NAMALWA (cell line): Measurements from ENCODE around the gene NUDT13.

Source experiments
- DNase-seq: peaks from one replicate; pipeline ENCODE4 v3.0.0-alpha.2; 2015; ENCODE audit warnings: low spot score

Gene NUDT13

DNA sequence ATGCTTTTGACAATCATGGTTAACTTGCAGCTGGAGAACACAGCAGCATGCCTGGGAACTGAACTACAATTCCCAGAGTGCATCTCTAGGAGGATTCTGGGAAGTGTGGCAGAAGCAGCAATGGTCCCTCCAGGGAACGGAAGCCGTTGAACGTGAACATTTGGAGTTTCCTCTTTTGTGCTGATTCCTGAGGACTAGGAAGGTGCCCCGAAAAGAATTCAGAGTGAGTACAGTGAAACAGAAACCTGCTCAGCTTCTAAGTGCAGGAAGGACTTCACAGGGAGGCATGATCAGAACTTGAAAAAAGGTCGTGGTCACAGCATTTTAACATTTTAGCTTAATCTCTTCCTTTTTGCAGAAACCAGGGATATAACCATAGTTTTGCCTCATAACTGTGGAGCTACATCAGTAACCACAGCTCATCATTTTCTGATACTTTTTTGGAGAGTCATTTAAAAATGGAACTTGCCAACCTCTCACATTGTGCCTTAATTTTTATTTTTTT lies at the start of gene NUDT13:
Gene NUDT13, plus strand, starts transcription at position 111 of the 505 bp plus-strand sequence. CDS start 3,911 bp downstream, outside the sequence.
- DNase-seq: no peak

DNA sequence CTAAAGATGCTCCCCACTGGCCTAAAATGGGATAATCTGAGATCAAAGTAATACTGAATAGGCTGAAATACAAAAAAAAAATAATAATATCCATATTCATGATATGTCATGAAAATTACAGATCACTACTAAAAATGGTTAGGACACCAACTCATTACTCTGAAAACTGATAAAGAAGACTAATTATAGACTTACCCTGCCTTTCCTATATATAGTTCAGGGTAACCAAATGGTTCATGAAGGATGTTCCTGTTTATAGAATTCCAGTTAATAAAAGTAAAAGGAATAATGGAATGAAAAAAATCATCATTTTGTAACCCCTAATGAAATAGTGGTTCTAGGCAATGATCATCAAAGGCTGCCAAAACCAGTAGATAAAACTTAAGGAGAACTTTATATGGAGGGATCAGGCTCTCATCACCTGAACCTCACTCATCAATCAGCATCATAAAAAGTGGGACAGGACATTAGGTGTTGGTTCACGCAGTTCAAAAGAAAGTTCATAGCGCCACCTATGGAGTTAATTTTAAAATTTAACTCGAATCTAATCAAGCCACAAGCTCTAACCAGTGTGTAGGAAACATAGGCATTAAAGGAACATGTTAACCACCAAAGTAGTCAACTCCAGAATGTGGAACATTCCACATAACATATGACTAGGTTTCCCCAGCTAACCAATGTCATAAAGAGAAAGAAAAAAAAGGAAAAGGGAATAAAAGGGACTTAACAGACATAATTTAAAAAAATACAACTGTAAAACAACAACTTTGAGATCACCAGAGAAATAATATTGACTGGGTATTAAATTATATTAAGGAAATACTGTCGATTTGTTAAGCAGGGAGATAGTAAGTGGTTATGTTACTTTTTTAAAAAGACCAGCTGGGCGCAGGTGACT lies 49.3 kb upstream of the NUDT13 start:
- peak; percentile 52 for DNase-seq

DNA sequence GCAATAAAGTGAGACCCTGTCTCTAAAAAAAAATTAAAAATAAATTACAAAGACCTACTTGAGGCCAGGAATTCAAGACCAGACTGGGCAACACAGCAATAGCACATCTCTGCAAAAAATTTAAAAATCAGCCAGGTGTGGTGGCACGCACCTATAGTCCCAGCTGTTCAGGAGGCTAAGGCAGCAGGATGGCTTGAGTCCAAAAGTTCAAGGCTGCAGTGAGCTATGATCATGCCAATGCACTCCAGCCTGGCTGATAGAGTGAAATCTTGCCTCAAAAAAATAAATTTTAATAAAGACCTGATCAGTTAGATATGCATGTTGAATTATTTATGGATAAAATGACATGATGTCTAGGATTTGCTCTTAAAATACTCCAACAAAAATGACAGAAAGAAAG lies 48.5 kb upstream of the NUDT13 start:
- no peak for DNase-seq

DNA sequence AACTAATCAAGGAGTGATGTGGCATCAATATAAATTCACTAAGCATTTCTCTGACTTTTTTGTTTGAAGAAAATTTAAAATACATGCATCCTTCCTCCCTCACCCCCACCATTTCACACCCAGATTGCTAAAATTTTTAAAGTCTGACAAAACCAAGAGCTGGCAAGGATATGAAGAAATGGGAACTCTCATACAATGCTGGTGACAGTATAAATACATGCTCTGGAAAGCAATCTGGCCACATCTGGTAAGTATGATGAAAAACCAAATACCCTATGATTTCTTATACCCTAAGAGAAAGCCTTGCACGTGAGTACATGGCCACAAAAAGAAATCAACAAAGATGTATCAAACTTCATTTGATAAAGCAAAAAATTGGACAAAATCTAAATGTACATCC lies 44.8 kb upstream of the NUDT13 start:
- no peak for DNase-seq

DNA sequence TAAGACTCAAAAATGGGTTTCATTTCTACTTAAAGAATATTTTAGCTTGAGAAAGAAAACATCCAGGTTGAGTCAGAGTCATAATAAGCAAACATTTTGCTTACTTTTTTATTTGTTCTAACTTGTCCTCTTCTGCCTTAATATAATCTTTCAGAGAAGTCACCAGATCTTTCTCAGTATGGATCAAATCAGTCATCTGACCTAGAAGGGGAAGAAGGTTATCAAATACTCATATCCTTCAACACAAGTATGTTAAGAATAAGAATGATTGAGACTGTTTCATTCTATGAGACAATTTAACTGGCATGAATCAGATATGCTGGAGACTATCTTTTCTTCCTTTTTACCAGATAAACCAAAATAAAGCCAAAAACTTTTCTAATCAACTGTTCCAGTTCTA lies 36.6 kb upstream of the NUDT13 start:
- DNase-seq: no peak

DNA sequence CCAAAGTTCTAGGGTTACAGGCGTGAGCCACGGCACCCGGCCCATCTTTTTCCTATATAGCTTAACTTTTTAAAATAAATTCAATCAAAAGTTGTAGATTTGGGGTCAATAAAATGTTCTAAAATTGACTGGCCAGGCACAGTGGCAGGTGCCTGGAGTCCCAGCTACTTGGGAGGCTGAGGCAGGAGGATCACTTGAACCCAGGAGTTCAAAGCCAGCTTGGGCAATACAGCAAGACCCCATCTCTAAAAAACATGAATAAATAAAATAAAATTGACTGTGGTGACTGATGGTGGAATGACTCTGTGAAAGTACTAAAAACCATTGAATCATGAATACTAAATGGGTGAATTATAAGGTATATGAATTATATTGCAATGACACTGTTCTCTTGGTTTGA lies 34.4 kb upstream of the NUDT13 start:
- no peak for DNase-seq

DNA sequence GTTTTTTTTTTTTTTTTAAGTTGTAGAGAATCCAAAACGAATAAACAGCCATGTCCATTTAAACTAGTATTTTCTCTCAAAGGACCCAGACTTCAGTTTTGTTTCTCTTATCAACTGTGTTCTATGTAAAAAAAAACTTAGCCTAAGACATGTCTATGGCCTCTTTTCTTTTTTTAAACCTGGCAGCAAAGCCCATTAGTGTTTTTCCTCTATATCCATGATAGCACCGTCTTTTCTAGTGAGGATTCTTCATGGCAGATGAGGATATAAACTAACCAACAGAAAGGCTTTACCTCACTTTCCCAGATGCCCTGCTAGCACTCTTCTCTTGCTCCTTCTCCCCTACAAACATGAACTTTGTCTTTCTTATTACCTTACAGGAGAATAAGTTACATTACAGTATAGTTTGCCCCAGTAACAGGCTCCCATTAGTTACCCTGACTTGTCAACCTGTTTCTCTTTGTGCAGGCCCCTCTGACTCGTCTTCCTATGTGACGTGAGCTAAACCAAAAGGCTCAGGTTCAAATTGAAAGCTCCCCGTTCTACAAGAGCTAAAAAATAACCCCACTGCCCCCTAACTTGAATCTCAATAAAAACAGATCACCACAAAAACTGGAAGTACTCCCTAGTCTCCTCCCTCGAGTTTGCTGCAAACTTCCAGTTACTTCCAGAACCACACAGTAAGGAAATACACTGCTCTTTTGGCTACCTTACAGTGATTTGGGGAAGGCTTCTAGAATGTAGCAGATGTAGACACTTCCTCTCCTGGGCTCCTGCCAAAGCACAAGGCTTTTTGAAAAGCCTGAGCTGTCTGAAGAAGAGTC lies 33.7 kb upstream of the NUDT13 start:
- no peak for DNase-seq

DNA sequence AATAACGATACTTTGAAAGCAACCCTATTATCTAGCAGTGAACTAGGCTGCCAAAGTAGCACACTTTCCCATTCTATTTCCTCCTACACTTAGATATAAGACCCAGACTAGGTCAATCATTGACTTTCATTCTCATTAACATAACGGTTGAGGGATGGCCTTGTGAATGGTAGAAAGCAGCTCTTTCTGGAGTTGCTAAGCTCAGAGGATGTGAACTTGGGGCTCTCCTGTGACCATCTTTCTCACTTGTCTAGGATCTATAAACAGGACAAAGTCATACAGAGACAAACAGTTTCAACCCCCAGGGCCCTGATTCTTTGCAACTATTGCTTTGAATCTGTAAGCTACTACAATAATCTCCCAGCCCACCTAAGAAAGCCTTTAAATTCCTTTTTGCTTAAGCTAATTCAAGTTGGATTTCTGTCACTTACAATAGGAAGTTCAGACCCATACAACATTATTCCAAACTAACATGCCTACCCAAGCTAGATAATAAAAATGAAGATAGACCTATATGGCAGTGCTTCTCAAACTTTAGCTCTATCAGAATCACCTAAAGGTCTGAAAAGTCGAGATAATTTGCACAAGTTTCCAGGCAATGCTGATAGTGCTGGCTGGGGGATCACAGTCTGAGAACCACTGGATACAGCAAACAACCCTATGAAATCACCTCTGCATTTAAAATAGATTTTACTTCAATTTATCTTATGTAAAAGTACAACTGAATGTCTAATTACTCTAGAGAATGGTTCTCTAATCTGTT lies 30.3 kb upstream of the NUDT13 start:
- no peak for DNase-seq

DNA sequence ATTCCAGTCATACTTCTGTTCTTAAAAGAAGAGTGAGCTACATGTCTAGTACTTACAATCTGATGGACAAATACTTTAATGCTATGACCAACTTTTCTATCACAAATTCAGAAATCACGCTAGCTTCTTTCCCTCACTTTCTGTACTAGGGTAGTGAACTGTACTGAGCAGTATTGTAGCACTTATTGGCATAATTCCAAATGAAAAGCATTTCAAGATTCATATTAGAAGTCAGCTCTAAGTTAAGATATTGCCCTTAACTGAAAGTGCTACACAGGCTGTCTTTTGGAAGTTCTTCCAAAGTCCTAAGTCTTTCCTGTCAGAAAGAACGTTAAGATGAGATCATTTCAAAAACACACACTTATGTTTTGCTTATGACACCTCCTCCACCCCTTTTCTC lies 27.0 kb upstream of the NUDT13 start:
- DNase-seq: no peak

DNA sequence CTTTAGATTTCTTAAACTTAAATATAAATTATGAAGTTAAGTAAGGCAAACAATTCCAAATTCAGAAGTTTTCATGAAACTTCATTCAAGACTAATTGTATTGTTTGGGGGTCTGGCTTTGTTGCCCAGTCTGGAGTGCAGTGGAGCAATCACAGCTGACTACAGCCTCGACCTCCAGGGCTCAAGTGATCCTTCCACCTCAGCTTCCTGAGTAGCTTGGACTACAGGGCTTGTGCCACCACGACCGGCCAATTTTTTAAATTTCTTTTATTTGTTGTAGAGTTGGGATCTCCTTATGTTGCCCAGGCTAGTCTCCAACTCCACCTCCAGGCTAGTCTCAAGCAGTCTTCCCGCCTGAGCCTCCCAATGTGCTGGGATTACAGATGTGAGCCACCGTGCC lies 26.0 kb upstream of the NUDT13 start:
- DNase-seq: no peak

DNA sequence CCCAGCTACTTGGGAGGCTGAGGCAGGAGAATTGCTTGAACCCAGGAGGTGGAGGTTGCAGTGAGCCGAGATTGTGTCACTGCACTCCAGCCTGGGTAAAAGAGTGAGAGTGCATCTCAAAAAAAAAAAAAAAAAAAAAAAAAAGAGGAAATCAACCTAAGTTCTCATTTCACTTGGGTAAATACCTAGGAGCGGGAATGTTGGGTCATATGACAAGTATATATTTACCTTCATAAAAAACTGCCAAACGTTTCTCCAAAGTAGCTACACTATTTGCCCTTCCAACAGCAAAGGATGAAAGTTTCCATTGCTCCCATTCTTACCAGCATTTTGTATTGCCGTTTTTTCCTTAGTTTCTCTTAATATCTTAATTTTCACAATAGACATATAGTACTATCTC lies 23.4 kb upstream of the NUDT13 start:
- no peak for DNase-seq

DNA sequence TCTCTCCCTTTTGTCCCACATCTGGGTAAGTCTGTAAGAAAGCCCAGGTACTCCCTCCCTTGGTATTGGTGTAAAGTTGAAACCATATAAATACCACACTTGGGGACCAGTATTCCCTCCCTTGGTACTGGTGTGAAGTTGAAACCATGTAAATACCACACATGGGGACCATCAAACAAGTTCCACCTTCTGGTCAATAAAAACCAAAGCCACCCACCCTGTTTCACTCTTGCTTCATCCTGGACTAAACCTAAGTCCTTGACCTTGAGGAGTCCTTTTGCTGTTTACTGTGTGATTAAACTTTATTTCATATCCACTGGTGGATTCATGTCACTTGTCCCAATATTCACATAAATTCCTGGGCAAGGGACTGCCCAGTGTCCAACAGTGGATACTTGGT lies 22.0 kb upstream of the NUDT13 start:
- DNase-seq: no peak

DNA sequence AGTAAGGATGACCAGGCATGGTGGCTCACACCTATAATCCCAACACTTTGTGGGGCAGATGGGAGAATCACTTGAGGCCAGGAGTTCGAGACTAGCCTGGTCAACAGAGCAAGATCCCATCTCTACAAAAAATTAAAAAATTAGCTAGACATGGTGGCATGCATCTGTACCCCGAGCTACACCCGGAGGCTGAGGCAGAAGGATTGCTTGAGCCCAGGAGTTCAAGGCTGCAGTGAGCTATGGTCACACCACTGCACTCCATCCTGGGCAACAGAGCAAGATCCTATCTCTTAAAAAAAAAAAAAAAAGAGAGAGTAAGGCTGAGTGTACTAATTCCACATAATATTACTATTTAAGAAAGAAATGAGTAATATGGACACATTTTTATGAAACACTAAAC lies 17.4 kb upstream of the NUDT13 start:
- DNase-seq: no peak

DNA sequence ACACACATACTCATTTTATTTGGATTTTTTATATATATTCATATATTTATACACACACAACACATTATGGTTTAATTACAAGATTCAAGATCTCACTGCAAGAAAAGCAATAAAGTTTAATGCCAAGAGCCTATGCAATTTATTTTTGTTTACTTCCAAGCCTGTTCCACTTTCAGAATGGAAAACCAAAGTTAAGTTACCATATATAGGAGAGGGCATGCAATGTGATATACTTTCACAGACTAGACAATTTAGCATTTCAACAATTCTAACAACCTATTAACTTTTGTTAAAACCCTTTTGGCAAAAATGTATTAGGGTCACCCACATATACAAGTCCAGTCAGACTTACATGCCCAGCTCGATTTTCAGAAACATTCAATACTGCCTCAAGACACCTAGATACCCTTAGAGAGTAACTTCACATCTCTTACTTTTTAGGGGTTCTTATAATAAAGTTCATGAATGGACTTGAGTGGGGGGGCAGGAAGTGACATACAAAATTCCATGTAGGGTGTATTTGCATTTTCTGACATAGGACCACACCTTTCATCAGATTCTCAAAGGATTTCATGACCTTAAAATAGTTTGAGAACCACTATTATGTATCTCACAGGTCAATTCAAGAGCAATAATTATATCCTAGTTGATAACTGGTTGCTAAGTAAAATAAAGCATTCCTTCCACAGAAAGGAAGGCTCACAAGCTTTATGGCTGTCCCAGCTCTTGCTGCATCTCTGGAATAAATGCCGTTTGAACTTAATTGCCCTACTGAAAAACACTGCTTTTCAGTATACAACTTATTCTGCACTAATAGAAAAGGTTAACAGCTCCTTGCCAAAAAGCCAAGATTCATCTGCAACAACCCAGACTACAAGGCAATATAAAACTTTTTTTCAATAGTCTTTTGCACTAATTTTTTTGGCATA lies 16.1 kb upstream of the NUDT13 start:
- DNase-seq: peak; percentile 16

DNA sequence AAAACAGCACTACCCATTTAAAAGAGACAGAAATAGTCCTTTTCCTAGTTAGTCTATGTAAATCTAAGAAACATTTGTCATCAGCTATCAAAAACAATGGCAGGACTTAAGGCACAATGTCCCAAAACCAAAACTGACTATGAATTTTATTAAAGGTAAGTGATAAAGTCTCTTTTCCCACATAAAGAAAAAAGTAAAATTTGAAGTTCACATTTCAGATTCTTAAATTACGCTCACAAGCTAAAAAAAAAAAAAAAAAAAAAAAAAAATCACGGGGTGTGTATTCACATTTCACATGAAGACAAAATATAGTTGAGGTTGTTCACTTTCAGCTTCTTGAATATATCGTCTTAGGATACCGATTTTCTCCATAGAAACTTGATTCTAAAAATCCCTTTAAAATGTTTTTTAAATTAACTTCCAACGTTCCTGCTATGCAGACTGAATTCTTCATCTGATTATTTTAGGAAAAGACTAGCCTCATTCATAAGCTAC lies 15.2 kb upstream of the NUDT13 start:
- DNase-seq: no peak

DNA sequence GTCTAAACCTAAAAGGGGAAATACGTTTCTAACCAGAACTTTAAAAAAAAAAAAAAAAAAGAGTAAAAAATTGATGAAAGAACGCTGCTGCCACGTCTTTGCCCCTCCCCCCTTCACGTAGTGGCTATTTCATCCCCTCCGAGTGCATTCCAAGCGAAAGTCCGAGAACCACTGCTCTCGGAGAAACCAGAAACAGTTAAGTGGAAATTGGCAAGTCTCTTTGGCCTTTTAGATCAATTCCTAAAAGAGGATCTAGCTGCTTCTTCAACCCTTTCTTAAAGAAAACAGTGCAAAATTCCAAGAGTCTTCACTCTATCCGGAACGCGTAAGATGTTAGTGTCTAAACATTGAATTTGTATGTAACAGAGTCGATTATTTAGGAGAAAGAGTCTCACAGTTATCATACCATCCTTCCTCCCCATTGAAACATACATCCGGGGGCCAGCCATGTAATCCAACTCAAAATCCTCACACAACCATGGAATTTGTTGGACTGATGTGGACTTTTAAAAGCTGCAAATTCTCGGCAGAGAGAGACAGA lies 14.7 kb upstream of the NUDT13 start:
- peak; percentile 47 for DNase-seq

DNA sequence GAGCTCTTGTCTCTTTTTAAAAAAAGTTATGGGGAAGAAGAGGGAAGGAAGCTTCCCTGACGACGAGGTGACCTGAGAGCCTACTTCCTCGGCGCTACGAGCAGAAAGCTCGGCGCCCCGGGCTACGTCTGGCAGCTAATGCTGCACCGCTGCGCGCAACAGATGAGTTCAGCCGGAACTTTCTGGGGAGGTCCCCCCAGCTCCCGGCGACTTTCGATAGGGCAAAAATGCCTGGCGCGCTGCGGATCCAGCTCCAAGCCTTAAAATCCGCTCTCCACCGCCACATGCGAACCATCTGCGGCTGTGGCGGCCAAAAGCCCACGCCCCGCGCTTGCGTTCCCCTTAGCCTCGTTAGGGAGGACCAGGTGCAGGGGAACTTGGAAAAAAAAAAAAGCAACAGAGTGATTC lies 14.2 kb upstream of the NUDT13 start:
- DNase-seq: peak; percentile 69

DNA sequence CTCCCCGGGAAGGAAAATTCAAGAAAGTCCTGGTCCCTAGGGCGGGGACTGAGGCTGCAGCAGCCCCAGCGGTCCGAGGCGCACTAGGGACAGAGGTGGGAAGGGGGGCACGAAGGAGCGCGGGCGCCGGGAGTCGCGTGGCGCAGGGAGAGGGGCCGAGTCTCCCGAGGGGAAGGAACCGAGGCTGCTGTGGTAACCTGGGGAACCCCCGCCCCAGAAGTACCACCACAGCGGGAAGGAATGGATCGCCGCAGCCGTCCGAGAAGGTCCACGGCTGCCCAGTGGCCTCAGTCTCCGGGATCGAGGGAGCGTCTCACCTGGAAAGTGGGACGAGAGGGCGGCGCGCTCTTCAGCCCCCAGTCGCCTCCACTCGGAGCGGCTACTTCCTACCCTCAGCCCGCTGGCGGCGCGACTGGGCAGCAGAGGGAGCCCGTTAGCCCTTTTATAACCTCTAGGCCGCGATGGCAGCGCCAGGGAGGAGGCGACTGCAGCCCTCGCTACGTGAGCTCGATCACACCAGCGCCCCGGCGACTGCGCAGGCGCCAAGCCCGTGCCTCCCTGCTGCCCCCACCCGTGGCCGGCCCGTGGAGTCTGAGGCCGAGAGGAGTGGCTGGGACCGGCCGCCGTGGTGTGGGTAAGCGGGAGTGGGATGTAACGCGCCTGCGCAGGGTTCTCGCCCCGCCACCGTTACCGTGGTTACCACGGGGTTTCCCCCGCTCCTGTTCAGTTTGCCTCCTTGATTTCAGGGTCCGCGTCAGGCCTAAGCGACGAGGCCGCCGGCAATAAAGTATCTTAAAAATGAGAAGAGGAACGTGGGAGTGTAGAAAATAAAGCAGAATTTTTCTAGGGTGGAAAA lies 13.6 kb upstream of the NUDT13 start, which contains the start of gene P4HA1:
Gene P4HA1, minus strand, starts transcription at position 418 of the 856 bp plus-strand sequence. CDS start 21,983 bp downstream, outside the sequence.
- peak; percentile 94 for DNase-seq

DNA sequence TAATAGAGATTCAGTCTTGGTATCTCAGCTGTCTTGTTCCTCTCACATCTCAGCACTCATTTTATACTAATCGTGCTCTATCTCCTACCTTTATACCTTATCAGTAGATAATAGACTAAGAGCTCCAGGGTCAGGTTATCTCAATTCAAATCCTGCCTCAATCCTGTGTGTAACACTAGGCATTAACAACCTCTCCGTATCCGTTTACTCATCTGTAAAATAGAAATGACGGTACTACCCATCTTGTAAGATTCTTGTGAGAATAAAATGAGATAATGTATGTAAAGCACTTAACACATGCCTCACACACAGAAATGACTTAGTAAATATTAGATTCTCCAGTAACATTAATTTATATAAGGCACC lies 13.0 kb upstream of the NUDT13 start:
- DNase-seq: no peak

DNA sequence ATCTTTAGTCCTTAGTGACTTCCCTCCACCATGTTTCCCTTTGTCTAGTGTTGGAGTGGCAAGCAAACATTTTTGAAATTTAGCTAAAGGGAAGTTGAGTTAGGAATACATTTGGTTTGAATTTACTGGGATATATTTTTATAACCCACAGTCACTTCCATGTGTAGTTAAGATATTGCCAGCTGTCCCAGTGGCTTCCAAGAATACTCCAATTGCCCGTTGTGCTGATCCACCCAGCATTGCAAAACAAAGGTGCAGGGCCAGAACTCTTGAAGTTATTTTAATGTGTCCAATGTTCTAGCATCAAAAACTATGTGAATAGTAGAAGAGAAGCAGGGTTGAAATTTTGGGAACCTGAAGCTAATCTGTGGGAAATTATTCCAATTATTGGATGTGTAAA lies 11.1 kb upstream of the NUDT13 start:
- DNase-seq: no peak
